Activated gamma-delta T cell (primary cell): ENCODE data around the gene GLRA1.

Experiments used
- DNase-seq: peaks from one replicate; lab custom pipeline; 2025; lab: John Stamatoyannopoulos, UW

The GLRA1 gene

DNA sequence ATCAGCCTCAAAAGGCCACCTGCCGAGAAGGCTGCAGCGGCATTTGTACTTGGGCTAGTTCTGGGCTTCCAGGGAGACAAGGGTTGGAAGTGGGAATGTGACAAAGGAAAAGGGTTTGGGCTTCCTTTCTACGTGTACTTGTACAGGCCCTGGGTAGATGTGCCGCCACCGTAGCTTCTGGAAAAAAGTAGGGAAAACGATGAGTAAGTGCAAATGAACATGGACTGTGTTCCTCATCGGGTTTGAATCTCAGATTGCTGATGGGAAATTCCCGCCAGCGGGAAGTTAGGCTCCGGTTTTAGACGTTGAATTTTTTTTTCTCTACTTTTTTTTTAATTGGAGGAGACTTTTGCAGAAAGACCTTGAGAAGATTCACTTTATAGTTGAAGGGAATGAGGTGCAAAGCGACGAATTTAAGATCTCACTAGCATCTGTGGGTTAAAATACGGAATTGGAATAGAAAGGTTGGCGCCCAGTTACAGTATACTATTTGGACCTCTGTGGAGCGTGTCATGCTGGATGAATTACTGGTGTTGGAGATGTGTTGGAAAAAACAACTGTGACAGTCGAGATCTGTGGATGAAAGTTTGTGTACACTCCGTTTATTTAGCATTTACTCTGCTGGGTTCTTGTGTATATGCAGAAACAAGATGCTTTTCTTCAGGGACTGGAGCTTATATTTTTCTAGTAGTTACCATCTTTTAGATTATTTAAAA, 151.6 kb downstream of the GLRA1 start:
- DNase-seq, result no peak
